GM12878 (cell line): Measurements from ENCODE around the gene WFDC8. TPM values are rescaled to one million over a fixed set of nuclear protein-coding genes. Genes with fewer than 3 reads are reported as not detected.

Experiments used
- ATAC-seq: fragments of 200-7000 bp; cut with Tn5 transposase; 3 replicates; pipeline ENCODE4 v1.9.1; 2020; ENCODE audit warnings: mild to moderate bottlenecking, moderate library complexity
- BruUV-seq: library from RNA; stranded (reverse); fragments of 400-500 nt; replicated peaks from 2 replicates; lab custom pipeline; 2021; lab: Mats Ljungman, UMichigan
- CTCF ChIA-PET: fragments of 300-600 bp; sonication (Branson Sonifier 250); formaldehyde crosslinking; extraction: SDS; loops from one replicate; lab custom pipeline; 2021; ENCODE audit warnings: inconsistent platforms; lab: Yijun Ruan, JAX
- POLR2A ChIA-PET: fragments of 350-600 bp; formaldehyde crosslinking; extraction: SDS; loops from one replicate; lab custom pipeline; 2021; ENCODE audit warnings: inconsistent platforms; lab: Charles Lee
- RAD21 ChIA-PET: fragments of 300-600 bp; sonication (Branson Sonifier 250); formaldehyde crosslinking; loops from one replicate; lab custom pipeline; 2023; ENCODE audit warnings: antibody characterized with exemption; ENCODE audit not compliant: unreplicated experiment; lab: Charles Lee
- SMC1A ChIA-PET: fragments of 300-600 bp; sonication (Branson Sonifier 250); formaldehyde crosslinking; loops from one replicate; lab custom pipeline; 2023; ENCODE audit not compliant: unreplicated experiment, uncharacterized antibody; lab: Charles Lee
- DNase-seq: peaks from one replicate; pipeline ENCODE4 v3.0.0-alpha.2; 2011; ENCODE audit warnings: low read depth, low spot score
- FAIRE-seq: peaks from 3 replicates; lab custom pipeline; 2011; peaks lifted over from hg19 to GRCh38; lab: Jason Lieb, UNC
- H2AFZ ChIP-seq: 2 replicates; pipeline ENCODE4 v1.6.0; 2011; ENCODE audit warnings: low read depth, low read length, control low read depth; ENCODE audit not compliant: control insufficient read depth
- H3K27ac ChIP-seq: 2 replicates; pipeline ENCODE4 v1.5.1; 2011; ENCODE audit warnings: control low read depth; ENCODE audit not compliant: control insufficient read depth, insufficient read depth
- H3K27me3 ChIP-seq, 2 experiments: replicated peaks in 1 of 2; 2 replicates each; pipeline versions ENCODE4 v1.6.0 to v1.6.1; 2011; ENCODE audit warnings: low read length in 1 of 2; ENCODE audit not compliant: control insufficient read depth in 2 of 2, insufficient read depth in 2 of 2
- H3K36me3 ChIP-seq, 2 experiments: 2 replicates each; pipeline ENCODE4 v1.5.1; 2011; ENCODE audit warnings: low read length in 1 of 2; ENCODE audit not compliant: control insufficient read depth in 2 of 2, insufficient read depth in 2 of 2
- H3K4me1 ChIP-seq: 2 replicates; pipeline ENCODE4 v1.6.1; 2011; ENCODE audit warnings: mild to moderate bottlenecking, low read length, moderate library complexity, mixed read lengths; ENCODE audit not compliant: control insufficient read depth, insufficient read depth
- H3K4me2 ChIP-seq: 2 replicates; pipeline ENCODE4 v1.6.0; 2011; ENCODE audit warnings: control low read depth; ENCODE audit not compliant: control insufficient read depth, insufficient read depth
- H3K4me3 ChIP-seq: fragments of 200-600 bp; sonication (generic); 2 replicates; pipeline ENCODE4 v1.5.1; 2016
- H3K79me2 ChIP-seq: 2 replicates; pipeline ENCODE4 v1.6.0; 2011; ENCODE audit warnings: low read length; ENCODE audit not compliant: control insufficient read depth, insufficient read depth
- H3K9ac ChIP-seq: 2 replicates; pipeline ENCODE4 v1.8.0; 2011; ENCODE audit warnings: low read length, control low read depth, mixed read lengths; ENCODE audit not compliant: control insufficient read depth, insufficient read depth
- H3K9me3 ChIP-seq: replicated peaks from 3 replicates; pipeline ENCODE4 v1.5.1; 2011; ENCODE audit warnings: mild to moderate bottlenecking, low read length; ENCODE audit not compliant: control insufficient read depth, insufficient read depth
- H4K20me1 ChIP-seq: 2 replicates; pipeline ENCODE4 v1.6.0; 2011; ENCODE audit not compliant: control insufficient read depth, insufficient read depth
- NR2F1 ChIP-seq: fragments of 450-650 bp; conservative IDR thresholded peaks from 2 replicates; pipeline ENCODE4 v1.6.1; 2017; ENCODE audit warnings: mild to moderate bottlenecking
- PRDM15 ChIP-seq: fragments of 450-650 bp; formaldehyde crosslinking; IDR thresholded peaks from 2 replicates; pipeline ENCODE4 v1.4.0; 2020; ENCODE audit warnings: mild to moderate bottlenecking, moderate library complexity
- ZBTB40 ChIP-seq: fragments of 450-650 bp; IDR thresholded peaks from 2 replicates; pipeline ENCODE4 v1.6.1; 2016; ENCODE audit warnings: mild to moderate bottlenecking, moderate library complexity, borderline replicate concordance
- WGBS: methylation state at CpG from one replicate; pipeline ENCODE4 v1.1.6; 2016; ENCODE audit warnings: low lambda C conversion rate; ENCODE audit not compliant: insufficient replicate concordance, insufficient coverage; ENCODE audit errors: missing lambda C conversion rate; 5-methylcytosine and 5-hydroxymethylcytosine counted together
- in situ Hi-C: fragments of 300-500 bp; cut with MboI; formaldehyde crosslinking; loops from 9 replicates; pipeline ENCODE4 v1.14.3; 2018; ENCODE audit warnings: mixed read lengths
- intact Hi-C: fragments of 100-400 bp; cut with micrococcal nuclease; formaldehyde crosslinking; loops from one replicate; pipeline ENCODE4 v1.14.2; 2022; ENCODE audit not compliant: unreplicated experiment
- polyA plus RNA-seq, 11 experiments: library from polyadenylated mRNA; depleted of rRNA in 4 of 11; unstranded in 6 of 11; stranded (reverse) in 5 of 11; fragments of >200 nt; fragmentation: Nextera tagmentation in 4 of 11; fragmentation: Illumina TruSeq in 1 of 11; extraction: Ambion mirVana in 4 of 11; extraction: Trizol in 1 of 11; gene quantifications; 1 replicate in 1 of 11; 2 replicates in 10 of 11; pipeline versions ENCODE4 v1.2.1 to v1.2.3, GENCODE V29; 2011 to 2016; ENCODE audit warnings: inconsistent platforms in 2 of 11, missing spikeins in 2 of 11, low read depth in 1 of 11
- total RNA-seq, 4 experiments: library from RNA; depleted of rRNA in 3 of 4; stranded (reverse); fragments of >200 nt in 3 of 4; fragmentation: Illumina TruSeq in 1 of 4; extraction: Trizol in 1 of 4; gene quantifications; 2 replicates each; pipeline versions ENCODE4 v1.2.1 to v1.2.3, GENCODE V29; 2013 to 2021
- TF ChIP-seq, protein P1 (sequence below): IDR thresholded peaks from 2 replicates; pipeline ENCODE4 v1.6.1; 2011; ENCODE audit warnings: low read depth, low read length, improper control_type of control experiment, borderline replicate concordance

WFDC8 gene
- total and polyA plus RNA-seq, 10 of the 15 experiments (the other 5 are each of a cell fraction or from before 2014, with no cell fraction given) = not detected

- ChIA-PET SMC1A (no interaction called here), CTCF (no interaction called here), RAD21 (no interaction called here), POLR2A (no interaction called here)
- no peaks in the 10 kb centered on the region for H4K20me1 ChIP-seq
- BruUV-seq = no TSS peak
- TF ChIP-seq ZBTB40 = no peak
- TF ChIP-seq, protein P1, sequence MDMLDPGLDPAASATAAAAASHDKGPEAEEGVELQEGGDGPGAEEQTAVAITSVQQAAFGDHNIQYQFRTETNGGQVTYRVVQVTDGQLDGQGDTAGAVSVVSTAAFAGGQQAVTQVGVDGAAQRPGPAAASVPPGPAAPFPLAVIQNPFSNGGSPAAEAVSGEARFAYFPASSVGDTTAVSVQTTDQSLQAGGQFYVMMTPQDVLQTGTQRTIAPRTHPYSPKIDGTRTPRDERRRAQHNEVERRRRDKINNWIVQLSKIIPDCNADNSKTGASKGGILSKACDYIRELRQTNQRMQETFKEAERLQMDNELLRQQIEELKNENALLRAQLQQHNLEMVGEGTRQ = no peak
- TF ChIP-seq PRDM15 = no peak
- TF ChIP-seq NR2F1 = no peak
- FAIRE-seq (no peak), DNase-seq (no peak), ATAC-seq (no peak)
- peaks cover 0 to 3% of the 10 kb centered on the region in 2 experiments; a peak in 2 of 4 replicates for H3K27me3 ChIP-seq
- no peak overlapping the region for H3K4me3 ChIP-seq
- in situ Hi-C loops (no loop called here), intact Hi-C loops (no loop called here)
- WGBS = 0% methylated on average over 1 of the region's 1 CpG
- H2AFZ ChIP-seq = no peak overlapping the region
- H3K9me3 ChIP-seq = no peaks in the 10 kb centered on the region
- H3K27ac ChIP-seq = no peak overlapping the region
- H3K9ac ChIP-seq = no peak overlapping the region
- no peaks in the 10 kb centered on the region for H3K79me2 ChIP-seq
- no peaks in the 10 kb centered on the region for H3K36me3 ChIP-seq
- no peaks in the 10 kb centered on the region for H3K4me1 ChIP-seq
- H3K4me2 ChIP-seq = no peak overlapping the region
Measured at GRCh38 chr20:45523821-45524220, 55.3 kb downstream of the WFDC8 start.
